T-helper 1 cell (primary cell): Measurements from ENCODE around the gene ZNF583.

Experiments
- DNase-seq, 5 donors: peaks; one replicate each; pipeline ENCODE4 v3.0.0-alpha.2; 2012 to 2020

The ZNF583 gene

DNA sequence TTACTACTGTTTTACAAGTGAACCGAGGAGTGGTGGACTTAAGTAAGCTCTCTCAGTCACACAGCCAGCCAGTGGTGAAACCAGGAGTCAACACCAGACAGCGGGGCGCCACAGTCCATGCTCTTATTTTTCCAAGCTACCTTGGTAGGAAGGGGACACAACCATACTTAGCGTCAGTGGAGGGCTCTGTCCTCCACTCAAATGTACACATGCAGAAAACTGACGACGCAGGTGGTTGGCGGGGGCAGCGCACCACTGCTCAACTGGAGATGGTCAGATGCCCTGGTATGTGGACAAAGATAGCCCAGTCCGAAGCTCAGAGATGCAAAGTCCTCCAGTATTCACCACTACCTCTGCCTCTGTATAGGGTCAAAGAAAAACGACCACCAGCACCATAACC lies 72.0 kb downstream of the ZNF583 start:
- no peak for DNase-seq
